Astrocyte (in vitro differentiated cells and primary cell): ENCODE results near the gene MED27.

Experiments used
- EZH2 ChIP-seq: IDR thresholded peaks from 2 replicates; pipeline ENCODE4 v1.6.1; 2012; ENCODE audit warnings: mild to moderate bottlenecking, low read length, inconsistent platforms; ENCODE audit not compliant: insufficient read depth
- TF ChIP-seq, protein P1 (sequence below): IDR thresholded peaks from 2 replicates; pipeline ENCODE4 v1.5.1; 2011; ENCODE audit warnings: low read depth, mild to moderate bottlenecking, inconsistent platforms, low read length, moderate library complexity; ENCODE audit not compliant: insufficient read depth

DNA sequence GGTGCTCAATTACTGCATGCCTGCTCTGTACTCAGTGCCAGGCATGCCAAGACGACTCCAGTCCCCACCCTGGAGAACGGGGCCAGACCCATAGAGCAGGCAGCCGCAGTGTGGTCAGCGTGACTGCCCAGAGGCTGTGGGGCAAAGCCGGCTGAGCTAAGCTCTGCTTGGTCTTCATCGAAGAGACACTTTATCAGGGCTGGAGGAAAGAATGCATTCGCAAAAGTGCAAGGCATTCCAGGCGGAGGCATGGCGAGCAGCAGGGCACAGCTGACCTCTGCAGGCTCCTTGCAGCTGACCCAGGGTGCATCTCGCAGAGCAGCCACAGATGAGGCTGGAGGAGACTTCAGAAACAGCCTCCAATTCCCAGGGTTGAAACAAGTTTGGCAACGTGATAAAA is 13.6 kb downstream of the MED27 start:
- TF ChIP-seq, protein P1, sequence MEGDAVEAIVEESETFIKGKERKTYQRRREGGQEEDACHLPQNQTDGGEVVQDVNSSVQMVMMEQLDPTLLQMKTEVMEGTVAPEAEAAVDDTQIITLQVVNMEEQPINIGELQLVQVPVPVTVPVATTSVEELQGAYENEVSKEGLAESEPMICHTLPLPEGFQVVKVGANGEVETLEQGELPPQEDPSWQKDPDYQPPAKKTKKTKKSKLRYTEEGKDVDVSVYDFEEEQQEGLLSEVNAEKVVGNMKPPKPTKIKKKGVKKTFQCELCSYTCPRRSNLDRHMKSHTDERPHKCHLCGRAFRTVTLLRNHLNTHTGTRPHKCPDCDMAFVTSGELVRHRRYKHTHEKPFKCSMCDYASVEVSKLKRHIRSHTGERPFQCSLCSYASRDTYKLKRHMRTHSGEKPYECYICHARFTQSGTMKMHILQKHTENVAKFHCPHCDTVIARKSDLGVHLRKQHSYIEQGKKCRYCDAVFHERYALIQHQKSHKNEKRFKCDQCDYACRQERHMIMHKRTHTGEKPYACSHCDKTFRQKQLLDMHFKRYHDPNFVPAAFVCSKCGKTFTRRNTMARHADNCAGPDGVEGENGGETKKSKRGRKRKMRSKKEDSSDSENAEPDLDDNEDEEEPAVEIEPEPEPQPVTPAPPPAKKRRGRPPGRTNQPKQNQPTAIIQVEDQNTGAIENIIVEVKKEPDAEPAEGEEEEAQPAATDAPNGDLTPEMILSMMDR = no peak
- TF ChIP-seq EZH2 = no peak
